ENCODE data around the gene DRG2.

The DRG2 gene

GRCh38 chr17:18045691-18046350 lies 41.9 kb upstream of the DRG2 start:
- Histone ChIP-seq H3K4me3 (ENCODE audit: low read depth, low read length) (no peak overlapping the region), H3K27me3 (replicated peaks) (no peaks in the 10 kb centered on the region), H3K36me3 (replicated peaks) (peaks cover 3% of the 10 kb centered on the region), H3K27ac (no peak overlapping the region)
- DNase-seq, result no peak
- TF ChIP-seq CTCF (IDR thresholded peaks at IDR 0.05; ENCODE audit: low read depth, low read length, missing control alignments), result no peak
- in situ Hi-C loops (cut with HindIII; ENCODE audit: low pct_ligation_motif_present, low sequenced_read_pairs), result no loop called here

GRCh38 chr17:18055597-18055996 lies 32.2 kb upstream of the DRG2 start:
- no peak for DNase-seq
- TF ChIP-seq CTCF (IDR thresholded peaks at IDR 0.05; ENCODE audit: low read depth, low read length, missing control alignments), result no peak
- in situ Hi-C loops (cut with HindIII; ENCODE audit: low pct_ligation_motif_present, low sequenced_read_pairs), result no loop called here
- no peak overlapping the region for H3K27ac ChIP-seq
- H3K36me3 ChIP-seq (replicated peaks), result peaks cover 15% of the 10 kb centered on the region
- H3K4me3 ChIP-seq (ENCODE audit: low read depth, low read length), result no peak overlapping the region
- no peaks in the 10 kb centered on the region for H3K27me3 ChIP-seq (replicated peaks)

GRCh38 chr17:18056214-18056613 lies 31.5 kb upstream of the DRG2 start:
- no peak overlapping the region for H3K27ac ChIP-seq
- H3K27me3 ChIP-seq (replicated peaks), result no peaks in the 10 kb centered on the region
- no peak overlapping the region for H3K4me3 ChIP-seq (ENCODE audit: low read depth, low read length)
- peaks cover 15% of the 10 kb centered on the region for H3K36me3 ChIP-seq (replicated peaks)
- in situ Hi-C loops (cut with HindIII; ENCODE audit: low pct_ligation_motif_present, low sequenced_read_pairs), result no loop called here
- DNase-seq, result no peak
- no peak for TF ChIP-seq CTCF (IDR thresholded peaks at IDR 0.05; ENCODE audit: low read depth, low read length, missing control alignments)

GRCh38 chr17:18059283-18059682 lies 28.5 kb upstream of the DRG2 start:
- no peak for DNase-seq
- H3K4me3 ChIP-seq (ENCODE audit: low read depth, low read length), result no peak overlapping the region
- H3K36me3 ChIP-seq (replicated peaks), result peaks cover 15% of the 10 kb centered on the region
- no peak overlapping the region for H3K27ac ChIP-seq
- H3K27me3 ChIP-seq (replicated peaks), result no peaks in the 10 kb centered on the region
- TF ChIP-seq CTCF (IDR thresholded peaks at IDR 0.05; ENCODE audit: low read depth, low read length, missing control alignments), result no peak
- in situ Hi-C loops (cut with HindIII; ENCODE audit: low pct_ligation_motif_present, low sequenced_read_pairs), result no loop called here

GRCh38 chr17:18064053-18064452 lies 23.7 kb upstream of the DRG2 start:
- TF ChIP-seq CTCF (IDR thresholded peaks at IDR 0.05; ENCODE audit: low read depth, low read length, missing control alignments), result no peak
- in situ Hi-C loops (cut with HindIII; ENCODE audit: low pct_ligation_motif_present, low sequenced_read_pairs), result no loop called here
- H3K36me3 ChIP-seq (replicated peaks), result peaks cover 12% of the 10 kb centered on the region
- no peak overlapping the region for H3K4me3 ChIP-seq (ENCODE audit: low read depth, low read length)
- no peak for DNase-seq
- H3K27ac ChIP-seq, result no peak overlapping the region
- no peaks in the 10 kb centered on the region for H3K27me3 ChIP-seq (replicated peaks)

- TF ChIP-seq CTCF (IDR thresholded peaks at IDR 0.05; ENCODE audit: low read depth, low read length, missing control alignments), result no peak
- in situ Hi-C loops (cut with HindIII; ENCODE audit: low pct_ligation_motif_present, low sequenced_read_pairs), result no loop called here
Observed at GRCh38 chr17:18065546-18065945, 22.2 kb upstream of the DRG2 start.

More at GRCh38 chr17:18065546-18065945, 22.2 kb upstream of the DRG2 start:
- no peak for DNase-seq
- Histone ChIP-seq H3K27ac (no peak overlapping the region), H3K27me3 (replicated peaks) (no peaks in the 10 kb centered on the region), H3K36me3 (replicated peaks) (peaks cover 12% of the 10 kb centered on the region), H3K4me3 (ENCODE audit: low read depth, low read length) (no peak overlapping the region)
